Brain microvascular endothelial cell (primary cell): ENCODE results near the gene SIMC1.
"Not testable (repeated sequence)": the region's sequence is repeated elsewhere in the genome, so short reads cannot be mapped to it uniquely, and the experiment has no call there.

Source experiments
- DNase-seq: peaks from one replicate; pipeline ENCODE4 v3.0.0-alpha.2; 2020
- H3K27ac ChIP-seq: fragments of 250-450 bp; sonication (Bioruptor Pico); 2 replicates; pipeline ENCODE4 v1.5.1; 2020; ENCODE audit warnings: mild to moderate bottlenecking, moderate library complexity
- H3K27me3 ChIP-seq: fragments of 250-450 bp; sonication (Bioruptor Pico); replicated peaks from 2 replicates; pipeline ENCODE4 v1.5.1; 2020; ENCODE audit warnings: mild to moderate bottlenecking
- H3K36me3 ChIP-seq: fragments of 250-450 bp; sonication (Bioruptor Pico); replicated peaks from 2 replicates; pipeline ENCODE4 v1.5.1; 2020; ENCODE audit warnings: mild to moderate bottlenecking
- H3K4me3 ChIP-seq: 2 replicates; pipeline ENCODE4 v1.5.1; 2011; ENCODE audit warnings: low read depth, mild to moderate bottlenecking, control low read depth, low read length, moderate library complexity
- CTCF ChIP-seq: IDR thresholded peaks from 2 replicates; pipeline ENCODE4 v1.5.1; 2011; ENCODE audit warnings: low read depth, mild to moderate bottlenecking, moderate library complexity, low read length, control low read depth, inconsistent platforms; ENCODE audit errors: missing control alignments
- in situ Hi-C: cut with HindIII; loops from 2 replicates; pipeline ENCODE4 v1.10.0; 2017; ENCODE audit warnings: low sequenced_read_pairs, low pct_ligation_motif_present

The SIMC1 gene

GRCh38 chr5:176195487-176196207, 42.6 kb upstream of the SIMC1 start:
- DNase-seq, H3K27me3 ChIP-seq, in situ Hi-C loops, H3K27ac ChIP-seq, H3K36me3 ChIP-seq, H3K4me3 ChIP-seq: not testable (repeated sequence)

- DNase-seq, in situ Hi-C loops, H3K27me3 ChIP-seq, H3K4me3 ChIP-seq, H3K27ac ChIP-seq, H3K36me3 ChIP-seq: not testable (repeated sequence)
These were observed 41.4 kb upstream of the SIMC1 start for GRCh38 chr5:176196781-176197180.

GRCh38 chr5:176197234-176197858, 40.9 kb upstream of the SIMC1 start:
- H3K27ac ChIP-seq, in situ Hi-C loops, H3K36me3 ChIP-seq, DNase-seq, H3K27me3 ChIP-seq, H3K4me3 ChIP-seq: not testable (repeated sequence)

- DNase-seq, H3K27me3 ChIP-seq, in situ Hi-C loops, H3K36me3 ChIP-seq, H3K27ac ChIP-seq, H3K4me3 ChIP-seq: not testable (repeated sequence)
These were observed 39.9 kb upstream of the SIMC1 start for GRCh38 chr5:176198299-176198698.

- in situ Hi-C loops, H3K36me3 ChIP-seq, DNase-seq, H3K27me3 ChIP-seq, H3K27ac ChIP-seq: not testable (repeated sequence)
- H3K4me3 ChIP-seq, result peak overlapping the region; percentile 26
These were observed 39.1 kb upstream of the SIMC1 start for GRCh38 chr5:176198991-176199733.

- H3K27ac ChIP-seq, H3K36me3 ChIP-seq, H3K27me3 ChIP-seq, DNase-seq, H3K4me3 ChIP-seq, in situ Hi-C loops: not testable (repeated sequence)
These were observed 38.3 kb upstream of the SIMC1 start for GRCh38 chr5:176199803-176200399.

GRCh38 chr5:176201811-176202210, 36.4 kb upstream of the SIMC1 start:
- no peak for DNase-seq

GRCh38 chr5:176203086-176203485, 35.1 kb upstream of the SIMC1 start:
- Histone ChIP-seq H3K27me3 (peaks cover 5% of the 10 kb centered on the region), H3K36me3 (no peaks in the 10 kb centered on the region), H3K27ac (no peak overlapping the region), H3K4me3 (no peak overlapping the region)
- no peak for DNase-seq
- TF ChIP-seq CTCF, result no peak
- in situ Hi-C loops, result no loop called here

More at GRCh38 chr5:176201811-176202210, 36.4 kb upstream of the SIMC1 start:
- in situ Hi-C loops, result no loop called here
- H3K27ac ChIP-seq, result no peak overlapping the region
- no peaks in the 10 kb centered on the region for H3K36me3 ChIP-seq
- peaks cover 5% of the 10 kb centered on the region for H3K27me3 ChIP-seq
- TF ChIP-seq CTCF, result no peak
- no peak overlapping the region for H3K4me3 ChIP-seq

GRCh38 chr5:176203535-176203934, 34.7 kb upstream of the SIMC1 start:
- in situ Hi-C loops, H3K36me3 ChIP-seq, H3K27ac ChIP-seq, H3K27me3 ChIP-seq, DNase-seq, H3K4me3 ChIP-seq: not testable (repeated sequence)

- in situ Hi-C loops, H3K4me3 ChIP-seq, H3K27ac ChIP-seq, DNase-seq, H3K36me3 ChIP-seq, H3K27me3 ChIP-seq: not testable (repeated sequence)
These were observed 23.7 kb upstream of the SIMC1 start for GRCh38 chr5:176214466-176215021.

- H3K27me3 ChIP-seq, in situ Hi-C loops, H3K36me3 ChIP-seq, H3K27ac ChIP-seq, H3K4me3 ChIP-seq, DNase-seq: not testable (repeated sequence)
These were observed 21.8 kb upstream of the SIMC1 start for GRCh38 chr5:176216393-176216916.
